ENCODE results near the gene CHID1.

Gene CHID1

GRCh38 chr11:925496-926301 is 15.1 kb upstream of the CHID1 start, which contains the start of gene AP2A2:
Gene AP2A2, plus strand, starts transcription at chr11:925870. Its CDS starts 152 bp downstream, at chr11:926022.
- DNase-seq (ENCODE audit: low spot score in 2 of 2), result peak; percentile 94 to 98
- Mint-ChIP-seq H3K36me3 (no peaks in the 10 kb centered on the region), H3K4me1 (peaks cover 9% of the 10 kb centered on the region), H3K27ac (peak within 1 kb of the TSS; percentile 63), H3K4me3 (peak within 1 kb of the TSS; percentile 82), H3K9me3 (no peaks in the 10 kb centered on the region), H3K27me3 (no peaks in the 10 kb centered on the region)
- peak; percentile 90 for ATAC-seq (ENCODE audit: low read depth)

GRCh38 chr11:925158-925495 is 14.5 kb upstream of the CHID1 start:
- DNase-seq (ENCODE audit: low spot score in 2 of 2) (no peak), ATAC-seq (ENCODE audit: low read depth) (no peak)
- Mint-ChIP-seq H3K36me3 (no peaks in the 10 kb centered on the region), H3K27ac (no peak overlapping the region), H3K4me1 (peaks cover 8% of the 10 kb centered on the region), H3K9me3 (no peaks in the 10 kb centered on the region), H3K4me3 (no peak overlapping the region), H3K27me3 (no peaks in the 10 kb centered on the region)

GRCh38 chr11:924406-925157 is 14.0 kb upstream of the CHID1 start:
- no peaks in the 10 kb centered on the region for H3K27me3 Mint-ChIP-seq
- ATAC-seq (ENCODE audit: low read depth) (no peak), DNase-seq (ENCODE audit: low spot score in 2 of 2) (no peak)
- peaks cover 8% of the 10 kb centered on the region for H3K4me1 Mint-ChIP-seq
- no peak overlapping the region for H3K27ac Mint-ChIP-seq
- H3K9me3 Mint-ChIP-seq, result no peaks in the 10 kb centered on the region
- H3K4me3 Mint-ChIP-seq, result no peak overlapping the region
- H3K36me3 Mint-ChIP-seq, result no peaks in the 10 kb centered on the region

GRCh38 chr11:923691-924405 is 13.2 kb upstream of the CHID1 start:
- no peak for DNase-seq (ENCODE audit: low spot score in 2 of 2)
- Mint-ChIP-seq H3K27ac (no peak overlapping the region), H3K27me3 (no peaks in the 10 kb centered on the region), H3K4me1 (peaks cover 10% of the 10 kb centered on the region), H3K4me3 (no peak overlapping the region), H3K9me3 (no peaks in the 10 kb centered on the region), H3K36me3 (no peaks in the 10 kb centered on the region)
- ATAC-seq (ENCODE audit: low read depth), result no peak

GRCh38 chr11:921921-922678 is 11.5 kb upstream of the CHID1 start:
- ATAC-seq (ENCODE audit: low read depth) (no peak), DNase-seq (ENCODE audit: low spot score in 2 of 2) (no peak)
- H3K36me3 Mint-ChIP-seq, result no peaks in the 10 kb centered on the region
- no peaks in the 10 kb centered on the region for H3K27me3 Mint-ChIP-seq
- H3K27ac Mint-ChIP-seq, result no peak overlapping the region
- no peak overlapping the region for H3K4me3 Mint-ChIP-seq
- no peaks in the 10 kb centered on the region for H3K9me3 Mint-ChIP-seq
- H3K4me1 Mint-ChIP-seq, result peaks cover 7% of the 10 kb centered on the region

GRCh38 chr11:917426-917825 is 6.8 kb upstream of the CHID1 start:
- no peak for DNase-seq (ENCODE audit: low spot score in 2 of 2)
- Mint-ChIP-seq H3K4me3 (no peak overlapping the region), H3K4me1 (peaks cover 4% of the 10 kb centered on the region), H3K9me3 (no peaks in the 10 kb centered on the region), H3K27ac (no peak overlapping the region), H3K27me3 (no peaks in the 10 kb centered on the region), H3K36me3 (no peaks in the 10 kb centered on the region)
- no peak for ATAC-seq (ENCODE audit: low read depth)

GRCh38 chr11:914747-915501 is 4.3 kb upstream of the CHID1 start:
- Mint-ChIP-seq H3K4me1 (peaks cover 13% of the 10 kb centered on the region), H3K27ac (no peak overlapping the region), H3K9me3 (no peaks in the 10 kb centered on the region), H3K36me3 (no peaks in the 10 kb centered on the region), H3K4me3 (no peak overlapping the region), H3K27me3 (no peaks in the 10 kb centered on the region)
- DNase-seq (ENCODE audit: low spot score in 2 of 2) (no peak), ATAC-seq (ENCODE audit: low read depth) (no peak)

- no peak for DNase-seq (ENCODE audit: low spot score in 2 of 2)
- Mint-ChIP-seq H3K27ac (no peak overlapping the region), H3K4me1 (peaks cover 12% of the 10 kb centered on the region), H3K27me3 (no peaks in the 10 kb centered on the region), H3K36me3 (no peaks in the 10 kb centered on the region), H3K9me3 (no peaks in the 10 kb centered on the region), H3K4me3 (no peak overlapping the region)
- ATAC-seq (ENCODE audit: low read depth), result no peak
These were observed 3.6 kb upstream of the CHID1 start for GRCh38 chr11:914204-914603.

- Mint-ChIP-seq H3K4me1 (peaks cover 15% of the 10 kb centered on the region), H3K27ac (no peak overlapping the region), H3K4me3 (no peak overlapping the region), H3K36me3 (no peaks in the 10 kb centered on the region), H3K9me3 (no peaks in the 10 kb centered on the region), H3K27me3 (no peaks in the 10 kb centered on the region)
- DNase-seq (ENCODE audit: low spot score in 2 of 2) (no peak), ATAC-seq (ENCODE audit: low read depth) (no peak)
These were observed 2.4 kb upstream of the CHID1 start for GRCh38 chr11:913043-913442.

GRCh38 chr11:912266-912665 is 1.7 kb upstream of the CHID1 start:
- Mint-ChIP-seq H3K4me1 (peaks cover 18% of the 10 kb centered on the region), H3K27me3 (no peaks in the 10 kb centered on the region), H3K9me3 (no peaks in the 10 kb centered on the region), H3K4me3 (no peak overlapping the region), H3K36me3 (no peaks in the 10 kb centered on the region), H3K27ac (no peak overlapping the region)
- DNase-seq (ENCODE audit: low spot score in 2 of 2) (no peak), ATAC-seq (ENCODE audit: low read depth) (no peak)

GRCh38 chr11:911890-912219 is 1.2 kb upstream of the CHID1 start:
- peak overlapping the region; percentile 93 for H3K4me3 Mint-ChIP-seq
- no peaks in the 10 kb centered on the region for H3K36me3 Mint-ChIP-seq
- no peak for DNase-seq (ENCODE audit: low spot score in 2 of 2)
- peaks cover 18% of the 10 kb centered on the region for H3K4me1 Mint-ChIP-seq
- H3K27me3 Mint-ChIP-seq, result no peaks in the 10 kb centered on the region
- peak overlapping the region; percentile 55 for H3K27ac Mint-ChIP-seq
- ATAC-seq (ENCODE audit: low read depth), result no peak
- H3K9me3 Mint-ChIP-seq, result no peaks in the 10 kb centered on the region

GRCh38 chr11:911031-911889 is 650 bp upstream of the CHID1 start:
- Mint-ChIP-seq H3K36me3 (peaks cover 2% of the 10 kb centered on the region), H3K27ac (peak overlapping the region; percentile 55), H3K4me1 (peaks cover 18% of the 10 kb centered on the region), H3K4me3 (peak overlapping the region; percentile 93), H3K9me3 (no peaks in the 10 kb centered on the region), H3K27me3 (no peaks in the 10 kb centered on the region)
- DNase-seq (ENCODE audit: low spot score in 2 of 2) (peak in 1 of 2 donors; percentile 20), ATAC-seq (ENCODE audit: low read depth) (peak; percentile 48)
